ENCODE results near the gene ATP1A4.
A peak's percentile ranks its signal among the peaks of the same experiment; 100 is the strongest.

ATP1A4 gene

GRCh38 chr1:160158534-160158933 is 7.1 kb downstream of the ATP1A4 start:
- in situ Hi-C loops (cut with HindIII; ENCODE audit: low sequenced_read_pairs) = no loop called here
- no peak for TF ChIP-seq CTCF (IDR thresholded peaks at IDR 0.05; ENCODE audit: low read depth, low read length)
- no peak overlapping the region for H3K4me3 ChIP-seq (ENCODE audit: low read depth, low read length)
- no peak for DNase-seq (ENCODE audit: low read depth, low spot score)

GRCh38 chr1:160159846-160160245 is 8.4 kb downstream of the ATP1A4 start:
- H3K4me3 ChIP-seq (ENCODE audit: low read depth, low read length) = no peak overlapping the region
- no peak for DNase-seq (ENCODE audit: low read depth, low spot score)
- no peak for TF ChIP-seq CTCF (IDR thresholded peaks at IDR 0.05; ENCODE audit: low read depth, low read length)
- in situ Hi-C loops (cut with HindIII; ENCODE audit: low sequenced_read_pairs) = no loop called here

GRCh38 chr1:160161965-160162705 is 10.7 kb downstream of the ATP1A4 start:
- no peak overlapping the region for H3K4me3 ChIP-seq (ENCODE audit: low read depth, low read length)
- DNase-seq (ENCODE audit: low read depth, low spot score) = peak; percentile 38
- in situ Hi-C loops (cut with HindIII; ENCODE audit: low sequenced_read_pairs) = no loop called here
- peak; percentile 68 for TF ChIP-seq CTCF (IDR thresholded peaks at IDR 0.05; ENCODE audit: low read depth, low read length)

GRCh38 chr1:160162931-160163330 is 11.5 kb downstream of the ATP1A4 start:
- in situ Hi-C loops (cut with HindIII; ENCODE audit: low sequenced_read_pairs) = no loop called here
- H3K4me3 ChIP-seq (ENCODE audit: low read depth, low read length) = no peak overlapping the region
- no peak for TF ChIP-seq CTCF (IDR thresholded peaks at IDR 0.05; ENCODE audit: low read depth, low read length)
- no peak for DNase-seq (ENCODE audit: low read depth, low spot score)

GRCh38 chr1:160163615-160164014 is 12.2 kb downstream of the ATP1A4 start:
- in situ Hi-C loops (cut with HindIII; ENCODE audit: low sequenced_read_pairs) = no loop called here
- DNase-seq (ENCODE audit: low read depth, low spot score) = no peak
- H3K4me3 ChIP-seq (ENCODE audit: low read depth, low read length) = no peak overlapping the region
- TF ChIP-seq CTCF (IDR thresholded peaks at IDR 0.05; ENCODE audit: low read depth, low read length) = no peak

- H3K4me3 ChIP-seq (ENCODE audit: low read depth, low read length) = no peak overlapping the region
- TF ChIP-seq CTCF (IDR thresholded peaks at IDR 0.05; ENCODE audit: low read depth, low read length) = no peak
- in situ Hi-C loops (cut with HindIII; ENCODE audit: low sequenced_read_pairs) = no loop called here
- no peak for DNase-seq (ENCODE audit: low read depth, low spot score)
Observed at GRCh38 chr1:160164121-160164520, 12.7 kb downstream of the ATP1A4 start.
